CD8-positive, alpha-beta memory T cell (primary cell): Measurements from ENCODE around the gene ZMYND8. TPM values are rescaled to one million over a fixed set of nuclear protein-coding genes. Genes with fewer than 3 reads are reported as not detected.
"Not testable (repeated sequence)": the region's sequence is repeated elsewhere in the genome, so short reads cannot be mapped to it uniquely, and the experiment has no call there.

Source experiments
- CTCF ChIA-PET: fragments of 350-600 bp; sonication (Branson Sonifier 250); formaldehyde crosslinking; loops from one replicate; lab custom pipeline; 2021; ENCODE audit warnings: antibody characterized with exemption; lab: Charles Lee
- POLR2A ChIA-PET: fragments of 350-600 bp; sonication (Branson Sonifier 250); formaldehyde crosslinking; loops from one replicate; lab custom pipeline; 2021; ENCODE audit warnings: antibody characterized with exemption; lab: Charles Lee
- DNase-seq, 5 donors: peaks; one replicate each; pipeline versions ENCODE4 v3.0.0 to v3.0.0-alpha.2; 2020 to 2022; ENCODE audit warnings: mixed read lengths in 1 of 5
- H3K27ac ChIP-seq: one replicate; pipeline ENCODE4 v1.7.0; 2013; ENCODE audit warnings: low read depth, mild to moderate bottlenecking, low read length, moderate library complexity
- H3K27me3 ChIP-seq: 2 replicates; pipeline ENCODE4 v1.7.0; 2013; ENCODE audit warnings: low read length, mild to moderate bottlenecking; ENCODE audit not compliant: insufficient read depth, poor library complexity, severe bottlenecking
- H3K36me3 ChIP-seq: 2 replicates; pipeline ENCODE4 v1.7.0; 2013; ENCODE audit warnings: mild to moderate bottlenecking, low read length, moderate library complexity; ENCODE audit not compliant: insufficient read depth
- H3K4me1 ChIP-seq: 2 replicates; pipeline ENCODE4 v1.7.0; 2013; ENCODE audit warnings: mild to moderate bottlenecking, low read length, moderate library complexity; ENCODE audit not compliant: insufficient read depth
- H3K4me3 ChIP-seq: 2 replicates; pipeline ENCODE4 v1.7.0; 2013; ENCODE audit warnings: mild to moderate bottlenecking, low read length
- H3K9me3 ChIP-seq: 2 replicates; pipeline ENCODE4 v1.7.0; 2013; ENCODE audit warnings: mild to moderate bottlenecking, low read length
- H3K27ac Mint-ChIP-seq, 8 donors: one replicate each; pipeline ENCODE4 v1.8.0; 2020 to 2021; ENCODE audit warnings: mixed read lengths in 8 of 8, mild to moderate bottlenecking in 6 of 8, inconsistent platforms in 3 of 8, moderate library complexity in 3 of 8
- H3K27me3 Mint-ChIP-seq, 2 donors: one replicate each; pipeline ENCODE4 v1.8.0; 2020 to 2021; ENCODE audit warnings: mixed read lengths in 2 of 2, mild to moderate bottlenecking in 1 of 2, moderate library complexity in 1 of 2
- H3K36me3 Mint-ChIP-seq, 3 donors: one replicate each; pipeline ENCODE4 v1.8.0; 2020 to 2021; ENCODE audit warnings: mixed read lengths in 3 of 3, inconsistent platforms in 1 of 3, mild to moderate bottlenecking in 1 of 3
- H3K4me1 Mint-ChIP-seq, 3 donors: one replicate each; pipeline ENCODE4 v1.8.0; 2020 to 2021; ENCODE audit warnings: mixed read lengths in 3 of 3, inconsistent platforms in 1 of 3, mild to moderate bottlenecking in 1 of 3
- H3K4me3 Mint-ChIP-seq, 7 donors: one replicate each; pipeline ENCODE4 v1.8.0; 2020 to 2021; ENCODE audit warnings: mixed read lengths in 7 of 7, mild to moderate bottlenecking in 6 of 7, moderate library complexity in 4 of 7, inconsistent platforms in 2 of 7
- H3K9me3 Mint-ChIP-seq, 5 donors: one replicate each; pipeline ENCODE4 v1.8.0; 2020 to 2022; ENCODE audit warnings: mixed read lengths in 5 of 5, mild to moderate bottlenecking in 3 of 5, moderate library complexity in 2 of 5, inconsistent platforms in 1 of 5
- polyA plus RNA-seq: library from polyadenylated mRNA; unstranded; fragments of 300-500 nt; fragmentation: Illumina TruSeq; gene quantifications from one replicate; pipeline ENCODE4 v1.2.3, GENCODE V29; 2021
- total RNA-seq, 2 experiments: library from RNA; stranded (reverse); gene quantifications; one replicate each; pipeline ENCODE4 v1.2.3, GENCODE V29; 2021

Gene ZMYND8
- total and polyA plus RNA-seq, 3 experiments from 2014 or later, result 20.9 to 30.7 (median 25.8) TPM

DNA sequence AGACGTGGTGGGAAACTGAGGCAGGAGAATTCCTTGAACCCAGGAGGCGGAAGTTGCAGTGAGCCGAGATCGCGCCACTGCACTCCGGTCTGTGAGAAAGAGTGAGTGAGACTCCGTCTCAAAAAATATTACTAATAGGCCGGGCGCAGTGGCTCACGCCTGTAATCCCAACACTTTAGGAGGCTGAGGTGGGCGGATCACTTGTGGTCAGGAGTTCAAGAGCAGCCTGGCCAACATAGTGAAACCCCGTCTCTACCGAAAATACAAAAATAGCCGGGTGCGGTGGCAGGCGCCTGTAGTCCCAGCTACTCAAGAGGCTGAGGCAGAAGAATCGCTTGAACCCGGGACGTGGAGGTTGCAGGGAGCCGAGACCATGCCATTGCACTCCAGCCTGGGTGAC, 116.4 kb downstream of the ZMYND8 start:
- H3K27me3 Mint-ChIP-seq, POLR2A ChIA-PET, H3K4me3 ChIP-seq, H3K4me3 Mint-ChIP-seq, H3K9me3 Mint-ChIP-seq, H3K4me1 Mint-ChIP-seq, H3K27ac ChIP-seq, H3K4me1 ChIP-seq, H3K27ac Mint-ChIP-seq, DNase-seq, H3K9me3 ChIP-seq, H3K27me3 ChIP-seq: not testable (repeated sequence)
- peaks cover 0 to 76% (median 25%) of the 10 kb centered on the region in 3 donors for H3K36me3 Mint-ChIP-seq
- H3K36me3 ChIP-seq, result peaks cover 32% of the 10 kb centered on the region
- CTCF ChIA-PET, result interaction anchor here (2.6 kb wide), 1 partner anchor 144 kb away, joined by 8 read pairs; no protein-coding TSS in a partner anchor

DNA sequence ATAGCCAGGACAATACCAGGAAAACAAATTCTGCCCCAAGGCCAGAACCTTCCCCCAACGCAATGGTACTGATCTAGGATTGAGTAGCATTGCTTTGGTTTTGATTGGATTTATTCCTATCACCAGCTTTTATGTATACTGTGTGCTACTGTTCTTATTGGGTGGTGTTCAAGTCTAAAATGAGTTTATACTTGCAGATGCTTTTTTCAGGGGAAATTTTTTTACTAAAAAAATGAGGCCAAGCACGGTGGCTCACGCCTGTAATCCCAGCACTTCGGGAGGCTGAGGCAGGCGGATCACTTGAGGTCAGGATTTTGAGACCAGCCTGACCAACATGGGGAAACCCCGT, 116.8 kb downstream of the ZMYND8 start:
- Mint-ChIP-seq H3K27me3 (no peaks in the 10 kb centered on the region), H3K4me3 (no peak overlapping the region), H3K36me3 (peaks cover 0 to 76% (median 25%) of the 10 kb centered on the region in 3 donors), H3K9me3 (no peaks in the 10 kb centered on the region), H3K4me1 (peaks cover 0 to 8% (median 3%) of the 10 kb centered on the region in 3 donors), H3K27ac (peak overlapping the region in 1 of 8 donors; percentile 12)
- CTCF ChIA-PET, result no interaction called here
- POLR2A ChIA-PET, result no interaction called here
- Histone ChIP-seq H3K36me3 (peaks cover 32% of the 10 kb centered on the region), H3K4me3 (no peak overlapping the region), H3K27me3 (no peaks in the 10 kb centered on the region), H3K27ac (no peak overlapping the region), H3K4me1 (no peaks in the 10 kb centered on the region), H3K9me3 (no peaks in the 10 kb centered on the region)
- DNase-seq, result no peak

DNA sequence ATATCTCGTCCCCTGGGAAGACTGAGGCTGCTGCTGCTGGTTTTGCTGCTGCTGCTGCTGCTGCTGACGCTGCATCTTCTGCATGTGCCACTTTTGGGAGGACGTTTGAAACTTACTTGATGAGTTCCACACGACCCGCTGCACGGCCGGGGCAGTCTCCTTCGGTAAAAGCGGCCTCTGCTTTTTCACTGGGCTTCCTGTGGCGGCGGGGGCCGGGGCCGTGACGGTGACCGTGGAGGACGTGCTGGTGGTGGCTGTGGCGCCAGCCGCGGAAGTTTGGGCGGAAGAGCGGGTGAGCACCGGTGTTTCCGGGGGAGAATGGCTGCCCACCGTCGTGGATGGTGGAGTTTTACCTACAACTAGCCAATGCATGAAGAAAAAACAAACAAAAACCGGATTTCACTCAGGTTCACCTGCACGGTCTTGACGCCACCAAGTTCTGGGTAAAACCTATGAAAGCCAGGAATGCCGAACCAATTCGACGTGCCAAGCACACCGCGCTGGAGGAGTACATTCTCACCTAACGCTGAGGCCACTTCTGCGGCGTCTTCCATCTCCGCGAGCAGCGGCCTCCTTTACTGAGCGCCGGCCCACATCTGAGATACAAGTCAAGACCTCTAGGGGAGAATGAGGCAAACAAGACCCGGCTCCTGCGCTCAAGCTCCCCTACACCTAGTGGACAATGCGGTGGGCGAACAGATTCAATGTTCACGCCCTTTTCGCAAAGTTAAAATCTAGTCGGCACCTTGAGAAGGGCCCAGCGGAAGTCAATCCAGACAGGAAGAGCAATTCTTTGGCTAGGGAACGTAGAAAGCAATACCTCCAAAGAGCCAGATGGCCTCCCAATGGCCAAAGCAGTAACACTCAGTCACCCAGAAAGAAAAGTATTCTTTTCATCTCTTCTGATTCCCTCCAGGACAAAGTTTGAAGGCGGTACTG, 117.5 kb downstream of the ZMYND8 start:
- Histone ChIP-seq H3K36me3 (peaks cover 37% of the 10 kb centered on the region), H3K27me3 (no peaks in the 10 kb centered on the region), H3K4me1 (no peaks in the 10 kb centered on the region), H3K27ac (no peak overlapping the region), H3K9me3 (no peaks in the 10 kb centered on the region), H3K4me3 (no peak overlapping the region)
- Mint-ChIP-seq H3K4me1 (peaks cover 0 to 7% (median 3%) of the 10 kb centered on the region in 3 donors), H3K27ac (peak overlapping the region in 1 of 8 donors; percentile 12), H3K27me3 (no peaks in the 10 kb centered on the region), H3K36me3 (peaks cover 0 to 76% (median 25%) of the 10 kb centered on the region in 3 donors), H3K4me3 (no peak overlapping the region), H3K9me3 (no peaks in the 10 kb centered on the region)
- POLR2A ChIA-PET, result no interaction called here
- CTCF ChIA-PET, result no interaction called here
- no peak for DNase-seq

DNA sequence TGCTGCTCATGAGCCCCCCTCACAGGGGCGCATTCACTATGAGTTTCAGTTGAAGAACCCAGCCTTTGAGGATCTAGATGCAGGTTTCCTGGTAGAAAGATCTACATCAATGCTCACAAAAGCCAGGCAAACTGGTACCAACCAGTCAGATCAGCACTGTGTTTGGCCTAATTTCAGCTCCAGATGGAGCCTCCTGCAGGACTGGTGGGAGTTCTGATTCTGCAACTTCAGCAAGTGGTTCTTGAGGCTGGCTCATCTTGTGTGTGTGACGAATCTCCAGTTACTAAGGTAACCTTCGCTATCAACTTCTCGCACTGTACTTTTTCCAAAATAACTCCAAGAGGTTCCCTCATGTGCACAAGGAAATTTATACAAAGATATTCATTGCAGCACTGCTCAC, 118.8 kb downstream of the ZMYND8 start:
- CTCF ChIA-PET, result no interaction called here

DNA sequence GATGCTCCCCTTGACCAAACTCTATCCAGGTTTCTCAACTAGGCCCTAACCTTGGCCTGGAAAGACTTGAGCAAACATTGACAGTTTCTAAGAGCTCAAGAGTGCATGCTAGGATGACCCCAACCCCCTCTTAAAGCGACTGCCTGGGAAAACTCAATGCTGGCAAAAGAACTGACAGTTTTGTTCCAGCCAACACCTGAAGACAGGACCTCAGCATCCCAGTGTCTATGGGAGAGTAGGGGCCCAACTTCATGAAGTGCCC, 119.9 kb downstream of the ZMYND8 start:
- Mint-ChIP-seq H3K27ac (peak overlapping the region in 2 of 8 donors; percentile 5 to 61), H3K9me3 (no peaks in the 10 kb centered on the region), H3K4me3 (no peak overlapping the region), H3K27me3 (no peaks in the 10 kb centered on the region), H3K36me3 (peaks cover 0 to 77% (median 20%) of the 10 kb centered on the region in 3 donors), H3K4me1 (no peaks in the 10 kb centered on the region)
- POLR2A ChIA-PET, result no interaction called here
- Histone ChIP-seq H3K27me3 (no peaks in the 10 kb centered on the region), H3K9me3 (no peaks in the 10 kb centered on the region), H3K4me1 (no peaks in the 10 kb centered on the region), H3K36me3 (peaks cover 51% of the 10 kb centered on the region), H3K27ac (no peak overlapping the region), H3K4me3 (no peak overlapping the region)
- CTCF ChIA-PET, result interaction anchor here (1.4 kb wide), 1 partner anchor 31 kb away, joined by 3 read pairs; no protein-coding TSS in a partner anchor
- DNase-seq, result no peak

More for the DNA sequence above, 118.8 kb downstream of the ZMYND8 start:
- Histone ChIP-seq H3K36me3 (peaks cover 46% of the 10 kb centered on the region), H3K27me3 (no peaks in the 10 kb centered on the region), H3K27ac (no peak overlapping the region), H3K9me3 (no peaks in the 10 kb centered on the region), H3K4me1 (no peaks in the 10 kb centered on the region), H3K4me3 (no peak overlapping the region)
- no peaks in the 10 kb centered on the region for H3K27me3 Mint-ChIP-seq
- H3K27ac Mint-ChIP-seq, result no peak overlapping the region
- POLR2A ChIA-PET, result no interaction called here
- H3K4me3 Mint-ChIP-seq, result no peak overlapping the region
- H3K36me3 Mint-ChIP-seq, result peaks cover 0 to 77% (median 20%) of the 10 kb centered on the region in 3 donors
- no peaks in the 10 kb centered on the region for H3K9me3 Mint-ChIP-seq
- H3K4me1 Mint-ChIP-seq, result no peaks in the 10 kb centered on the region
- DNase-seq, result no peak

DNA sequence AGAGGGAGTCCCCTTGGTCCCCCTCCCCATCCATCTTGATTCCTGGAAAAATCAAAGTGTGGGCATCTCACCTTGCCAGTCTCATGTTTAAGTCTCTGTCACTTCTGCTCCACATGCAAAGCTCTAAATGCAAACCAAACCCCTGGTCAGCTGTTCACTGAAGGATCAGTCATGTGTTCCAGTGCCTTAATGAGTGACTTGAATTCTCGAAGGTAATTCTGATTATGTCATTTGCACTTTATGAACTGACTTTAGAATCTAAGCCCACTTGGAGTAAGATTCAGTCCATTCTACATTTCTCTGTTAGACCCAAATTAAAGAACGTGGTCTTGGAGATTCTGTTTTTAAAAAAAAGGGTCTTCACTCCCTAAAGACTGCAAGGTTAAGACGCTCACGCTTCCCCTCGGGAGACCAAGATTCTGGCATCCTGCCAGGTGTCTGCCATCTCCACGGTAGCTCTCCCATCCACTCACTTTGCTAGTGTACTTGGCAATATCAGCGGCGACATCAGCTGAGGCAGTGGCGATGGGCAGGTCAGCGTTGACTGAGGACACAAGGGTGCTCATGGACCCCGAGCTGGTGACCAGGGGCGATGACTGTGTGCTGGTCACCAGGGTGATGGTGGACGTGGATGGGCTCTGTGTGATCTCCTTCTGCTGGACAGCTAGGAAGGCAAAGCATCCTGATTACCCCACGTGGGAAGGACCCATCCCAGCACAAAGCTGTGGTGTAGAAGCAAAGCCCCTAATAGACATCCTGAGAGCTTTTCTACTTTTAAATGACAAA, 120.5 kb downstream of the ZMYND8 start:
- Histone ChIP-seq H3K4me3 (no peak overlapping the region), H3K27me3 (no peaks in the 10 kb centered on the region), H3K27ac (no peak overlapping the region), H3K36me3 (peaks cover 52% of the 10 kb centered on the region), H3K9me3 (no peaks in the 10 kb centered on the region), H3K4me1 (no peaks in the 10 kb centered on the region)
- H3K27ac Mint-ChIP-seq, result peak overlapping the region in 1 of 8 donors; percentile 66
- DNase-seq, result no peak
- POLR2A ChIA-PET, result no interaction called here
- H3K9me3 Mint-ChIP-seq, result no peaks in the 10 kb centered on the region
- no peaks in the 10 kb centered on the region for H3K27me3 Mint-ChIP-seq
- CTCF ChIA-PET, result interaction anchor here (1.4 kb wide), 1 partner anchor 31 kb away, joined by 3 read pairs; no protein-coding TSS in a partner anchor
- no peak overlapping the region for H3K4me3 Mint-ChIP-seq
- H3K36me3 Mint-ChIP-seq, result peaks cover 0 to 79% (median 20%) of the 10 kb centered on the region in 3 donors
- no peaks in the 10 kb centered on the region for H3K4me1 Mint-ChIP-seq

DNA sequence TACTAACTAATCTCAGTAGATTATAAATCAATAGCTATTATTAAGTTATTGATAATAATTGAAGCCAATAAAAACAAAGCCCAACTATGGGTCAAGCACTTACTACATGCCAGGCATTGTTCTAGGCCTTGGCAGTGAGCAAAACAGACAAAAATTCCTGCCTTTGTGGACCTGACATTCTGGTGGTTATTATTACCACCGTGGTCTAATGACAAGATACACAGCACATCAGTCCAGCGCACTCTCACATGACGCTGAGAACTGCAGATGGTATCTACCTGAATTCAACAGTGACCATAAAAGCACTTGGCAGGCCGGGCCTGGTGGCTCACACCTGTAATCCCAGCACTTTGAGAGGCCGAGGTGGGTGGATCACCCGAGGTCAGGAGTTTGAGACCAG, 121.4 kb downstream of the ZMYND8 start:
- no peak overlapping the region for H3K27ac Mint-ChIP-seq
- H3K36me3 ChIP-seq, result peaks cover 52% of the 10 kb centered on the region
- DNase-seq, result no peak
- H3K27ac ChIP-seq, result no peak overlapping the region
- POLR2A ChIA-PET, result interaction anchor here (0.7 kb wide), 1 partner anchor 12 kb away, joined by 3 read pairs; no protein-coding TSS in a partner anchor
- CTCF ChIA-PET, result interaction anchor here (1.1 to 1.4 kb wide), 2 partner anchors 30 to 149 kb away, joined by 3 to 4 read pairs; no protein-coding TSS in a partner anchor
- no peaks in the 10 kb centered on the region for H3K4me1 Mint-ChIP-seq
- no peak overlapping the region for H3K4me3 ChIP-seq
- H3K4me1 ChIP-seq, result no peaks in the 10 kb centered on the region
- no peaks in the 10 kb centered on the region for H3K9me3 Mint-ChIP-seq
- no peaks in the 10 kb centered on the region for H3K9me3 ChIP-seq
- no peak overlapping the region for H3K4me3 Mint-ChIP-seq
- H3K27me3 Mint-ChIP-seq, result no peaks in the 10 kb centered on the region
- H3K27me3 ChIP-seq, result no peaks in the 10 kb centered on the region
- peaks cover 0 to 86% (median 21%) of the 10 kb centered on the region in 3 donors for H3K36me3 Mint-ChIP-seq
